Measurements from ENCODE around the gene IP6K3.

IP6K3 gene

GRCh38 chr6:33779290-33779689 lies 32.6 kb upstream of the IP6K3 start:
- H3K79me2 ChIP-seq, result peaks cover 23% of the 10 kb centered on the region
- no peaks in the 10 kb centered on the region for H3K36me3 ChIP-seq (ENCODE audit: control insufficient read depth, insufficient read depth, low read length)
- H2AFZ ChIP-seq, result no peak overlapping the region
- H3K4me3 ChIP-seq (ENCODE audit: low read depth, low read length), result no peak overlapping the region
- H3K27ac ChIP-seq, result no peak overlapping the region
- TF ChIP-seq CTCF (IDR thresholded peaks at IDR 0.05), result no peak
- H3K9me3 ChIP-seq (ENCODE audit: control insufficient read depth, low read length), result no peaks in the 10 kb centered on the region
- no peak overlapping the region for H3K9ac ChIP-seq
- no peaks in the 10 kb centered on the region for H3K27me3 ChIP-seq (ENCODE audit: control insufficient read depth, insufficient read depth, low read length)
- no peak overlapping the region for H3K4me2 ChIP-seq (ENCODE audit: low read length)
- no peaks in the 10 kb centered on the region for H3K4me1 ChIP-seq

- H3K9me3 ChIP-seq (ENCODE audit: control insufficient read depth, low read length), result no peaks in the 10 kb centered on the region
- no peak for TF ChIP-seq CTCF (IDR thresholded peaks at IDR 0.05)
Observed at GRCh38 chr6:33778444-33779121, 31.9 kb upstream of the IP6K3 start.

GRCh38 chr6:33777398-33778388 lies 31.0 kb upstream of the IP6K3 start:
- no peaks in the 10 kb centered on the region for H3K4me1 ChIP-seq
- no peak overlapping the region for H3K4me3 ChIP-seq (ENCODE audit: low read depth, low read length)
- peaks cover 14% of the 10 kb centered on the region for H3K79me2 ChIP-seq
- H3K36me3 ChIP-seq (ENCODE audit: control insufficient read depth, insufficient read depth, low read length), result no peaks in the 10 kb centered on the region
- no peak overlapping the region for H2AFZ ChIP-seq
- no peak overlapping the region for H3K27ac ChIP-seq
- H3K9me3 ChIP-seq (ENCODE audit: control insufficient read depth, low read length), result no peaks in the 10 kb centered on the region
- no peak for TF ChIP-seq CTCF (IDR thresholded peaks at IDR 0.05)
- no peak overlapping the region for H3K9ac ChIP-seq
- H3K27me3 ChIP-seq (ENCODE audit: control insufficient read depth, insufficient read depth, low read length), result no peaks in the 10 kb centered on the region
- no peak overlapping the region for H3K4me2 ChIP-seq (ENCODE audit: low read length)

More at GRCh38 chr6:33778444-33779121, 31.9 kb upstream of the IP6K3 start:
- Histone ChIP-seq H3K27ac (no peak overlapping the region), H3K27me3 (ENCODE audit: control insufficient read depth, insufficient read depth, low read length) (no peaks in the 10 kb centered on the region), H3K4me2 (ENCODE audit: low read length) (no peak overlapping the region), H3K9ac (no peak overlapping the region), H3K4me1 (no peaks in the 10 kb centered on the region), H3K36me3 (ENCODE audit: control insufficient read depth, insufficient read depth, low read length) (no peaks in the 10 kb centered on the region), H2AFZ (no peak overlapping the region), H3K4me3 (ENCODE audit: low read depth, low read length) (no peak overlapping the region), H3K79me2 (peaks cover 18% of the 10 kb centered on the region)

GRCh38 chr6:33776764-33777163 lies 30.1 kb upstream of the IP6K3 start:
- Histone ChIP-seq H3K4me3 (ENCODE audit: low read depth, low read length) (no peak overlapping the region), H3K36me3 (ENCODE audit: control insufficient read depth, insufficient read depth, low read length) (no peaks in the 10 kb centered on the region), H3K4me2 (ENCODE audit: low read length) (no peak overlapping the region), H3K79me2 (peaks cover 8% of the 10 kb centered on the region), H3K9me3 (ENCODE audit: control insufficient read depth, low read length) (no peaks in the 10 kb centered on the region), H3K4me1 (peaks cover under 1% of the 10 kb centered on the region), H3K9ac (no peak overlapping the region), H3K27me3 (ENCODE audit: control insufficient read depth, insufficient read depth, low read length) (no peaks in the 10 kb centered on the region), H3K27ac (no peak overlapping the region), H2AFZ (no peak overlapping the region)
- TF ChIP-seq CTCF (IDR thresholded peaks at IDR 0.05), result no peak

Measured in parathyroid adenoma (tissue), 2 donors.